AG10803 (cell line): ENCODE results near the gene RTL1.

Experiments used
- DNase-seq: peaks from one replicate; pipeline ENCODE4 v3.0.0; 2010; ENCODE audit warnings: low read depth
- H3K4me3 ChIP-seq: 2 replicates; pipeline ENCODE4 v1.5.1; 2011; ENCODE audit warnings: mild to moderate bottlenecking, low read length, control low read depth
- TF ChIP-seq, protein P1 (sequence below): conservative IDR thresholded peaks from 2 replicates; pipeline ENCODE4 v1.5.1; 2011; ENCODE audit warnings: mild to moderate bottlenecking, low read length, control low read depth, inconsistent platforms

The RTL1 gene

GRCh38 chr14:100844082-100844408, 59.5 kb downstream of the RTL1 start:
- no peak for DNase-seq
- H3K4me3 ChIP-seq, result no peak overlapping the region
- TF ChIP-seq, protein P1, sequence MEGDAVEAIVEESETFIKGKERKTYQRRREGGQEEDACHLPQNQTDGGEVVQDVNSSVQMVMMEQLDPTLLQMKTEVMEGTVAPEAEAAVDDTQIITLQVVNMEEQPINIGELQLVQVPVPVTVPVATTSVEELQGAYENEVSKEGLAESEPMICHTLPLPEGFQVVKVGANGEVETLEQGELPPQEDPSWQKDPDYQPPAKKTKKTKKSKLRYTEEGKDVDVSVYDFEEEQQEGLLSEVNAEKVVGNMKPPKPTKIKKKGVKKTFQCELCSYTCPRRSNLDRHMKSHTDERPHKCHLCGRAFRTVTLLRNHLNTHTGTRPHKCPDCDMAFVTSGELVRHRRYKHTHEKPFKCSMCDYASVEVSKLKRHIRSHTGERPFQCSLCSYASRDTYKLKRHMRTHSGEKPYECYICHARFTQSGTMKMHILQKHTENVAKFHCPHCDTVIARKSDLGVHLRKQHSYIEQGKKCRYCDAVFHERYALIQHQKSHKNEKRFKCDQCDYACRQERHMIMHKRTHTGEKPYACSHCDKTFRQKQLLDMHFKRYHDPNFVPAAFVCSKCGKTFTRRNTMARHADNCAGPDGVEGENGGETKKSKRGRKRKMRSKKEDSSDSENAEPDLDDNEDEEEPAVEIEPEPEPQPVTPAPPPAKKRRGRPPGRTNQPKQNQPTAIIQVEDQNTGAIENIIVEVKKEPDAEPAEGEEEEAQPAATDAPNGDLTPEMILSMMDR, result no peak

DNA sequence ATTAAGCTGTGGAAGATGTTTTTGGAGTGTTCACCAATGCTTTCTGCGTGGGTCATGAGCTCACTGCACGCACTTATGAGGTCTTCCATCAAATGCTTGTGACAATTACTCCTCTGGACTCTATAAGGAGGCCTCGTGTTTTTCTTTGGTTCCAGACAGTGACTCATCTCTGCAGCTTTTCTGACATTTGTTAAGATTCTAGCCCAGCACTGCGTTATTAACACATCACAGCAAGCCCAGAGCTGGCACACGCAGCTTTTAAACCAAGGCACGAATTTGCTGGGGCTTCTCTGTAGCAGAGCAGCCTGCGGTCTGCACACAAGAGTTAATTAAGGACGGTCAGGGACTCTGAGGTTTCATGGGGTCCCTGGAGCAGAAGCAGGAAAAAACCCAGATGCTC, 60.7 kb downstream of the RTL1 start:
- TF ChIP-seq, protein P1, result no peak
- H3K4me3 ChIP-seq, result no peak overlapping the region
- peak; percentile 90 for DNase-seq

- DNase-seq, result no peak
- TF ChIP-seq, protein P1, result no peak
- no peak overlapping the region for H3K4me3 ChIP-seq
These were observed 61.6 kb downstream of the RTL1 start for GRCh38 chr14:100841761-100842403.

DNA sequence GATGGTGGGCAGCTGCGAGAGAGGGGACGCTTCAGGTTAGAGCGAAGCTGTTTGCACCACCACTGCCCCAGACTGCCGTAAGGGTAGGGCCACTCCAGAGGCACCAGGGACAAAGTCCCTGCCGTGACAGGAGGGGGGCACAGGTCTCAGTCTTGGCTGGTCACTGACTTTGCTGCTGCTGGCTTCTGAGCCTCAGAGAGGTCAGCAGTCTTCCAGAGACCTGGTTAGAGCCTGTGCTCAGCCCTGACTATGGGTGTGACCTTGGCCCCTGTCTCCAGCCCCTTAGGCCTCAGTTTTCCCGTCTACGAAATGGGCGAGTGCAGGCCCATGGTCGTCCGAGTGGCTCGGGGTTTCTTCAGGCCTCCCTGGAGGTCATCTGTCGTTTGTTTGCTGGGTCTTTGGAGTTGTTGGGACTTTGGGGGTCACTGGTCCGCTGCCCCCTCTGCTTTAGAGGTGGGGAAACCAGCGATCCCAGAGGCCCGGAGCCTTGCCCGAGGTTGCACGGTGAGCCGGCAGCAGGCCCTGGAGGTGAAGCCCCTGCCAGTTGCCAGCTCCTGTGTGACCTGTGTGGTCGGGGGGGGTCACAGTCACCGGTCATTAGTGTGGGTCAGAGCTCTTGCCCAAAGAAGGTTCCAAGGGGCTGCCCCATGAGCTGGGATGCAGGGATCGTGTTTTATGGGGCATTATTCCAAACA, 62.3 kb downstream of the RTL1 start:
- TF ChIP-seq, protein P1, result no peak
- H3K4me3 ChIP-seq, result no peak overlapping the region

GRCh38 chr14:100840286-100841065, 63.0 kb downstream of the RTL1 start:
- no peak overlapping the region for H3K4me3 ChIP-seq
- TF ChIP-seq, protein P1, result no peak
- no peak for DNase-seq

More for the DNA sequence above, 62.3 kb downstream of the RTL1 start:
- DNase-seq, result no peak

DNA sequence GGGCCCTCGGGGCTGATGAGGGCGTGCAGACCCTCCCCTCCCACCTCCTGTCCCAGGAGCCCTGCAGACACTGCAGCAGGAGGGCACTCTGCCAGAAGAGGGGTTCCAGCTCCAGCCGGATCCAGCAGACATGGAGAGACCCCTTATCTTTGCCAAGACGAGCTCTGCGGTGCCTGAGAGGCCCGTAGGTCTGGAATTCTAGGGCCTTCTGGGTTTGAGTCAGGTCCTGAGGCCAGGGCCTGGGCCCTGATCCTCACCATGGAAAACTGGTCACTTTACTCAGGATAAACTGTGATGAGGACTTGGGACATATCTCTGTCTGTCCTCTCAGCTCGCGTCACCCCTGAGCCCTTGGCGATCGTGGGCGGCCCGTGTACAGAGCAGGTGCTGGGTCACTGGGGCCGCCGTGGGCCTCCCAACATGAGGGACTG, 63.8 kb downstream of the RTL1 start:
- no peak for DNase-seq
- H3K4me3 ChIP-seq, result no peak overlapping the region
- TF ChIP-seq, protein P1, result no peak

- no peak overlapping the region for H3K4me3 ChIP-seq
- TF ChIP-seq, protein P1, result no peak
- DNase-seq, result no peak
These were observed 64.3 kb downstream of the RTL1 start for GRCh38 chr14:100839315-100839585.
